K562 (cell line): ENCODE data around the gene DHX29. TPM values are rescaled to one million over a fixed set of nuclear protein-coding genes. Genes with fewer than 3 reads are reported as not detected.

Experiments
- ATAC-seq: fragments of 200-7000 bp; cut with Tn5 transposase; 3 replicates; pipeline ENCODE4 v1.9.1; 2020; ENCODE audit warnings: moderate library complexity
- BruUV-seq: library from RNA; stranded (reverse); fragments of 400-500 nt; replicated peaks from 2 replicates; lab custom pipeline; 2021; lab: Mats Ljungman, UMichigan
- CTCF ChIA-PET: fragments of 300-600 bp; formaldehyde crosslinking; extraction: SDS; loops from one replicate; lab custom pipeline; 2021; ENCODE audit warnings: low intra/inter-chr PET ratio; lab: Yijun Ruan, JAX
- POLR2A ChIA-PET: fragments of 300-600, 350-650 bp; sonication (Branson Sonifier 250); formaldehyde crosslinking; extraction: SDS; loops from one replicate; lab custom pipeline; 2021; ENCODE audit warnings: antibody characterized with exemption, inconsistent platforms; lab: Yijun Ruan, JAX
- DNase-seq, 4 experiments: peaks; one replicate each; pipeline versions ENCODE4 v3.0.0 to v3.0.0-alpha.2; 2011 to 2018; ENCODE audit warnings: low spot score in 3 of 4, mixed read lengths in 3 of 4; ENCODE audit errors: extremely low read depth in 1 of 4
- FAIRE-seq: peaks from 2 replicates; lab custom pipeline; 2011; peaks lifted over from hg19 to GRCh38; lab: Jason Lieb, UNC
- H2AFZ ChIP-seq: 2 replicates; pipeline ENCODE4 v1.6.0; 2011; ENCODE audit warnings: low read depth, low read length, control low read depth, inconsistent platforms
- H3K27ac ChIP-seq: fragments of 200-600 bp; 3 replicates; pipeline ENCODE4 v1.8.0; 2011; ENCODE audit warnings: low read depth, mild to moderate bottlenecking, control low read depth, inconsistent platforms, low read length, moderate library complexity, mixed read lengths; ENCODE audit errors: extremely low read depth
- H3K27me3 ChIP-seq, 2 experiments: fragments of 300-600 bp in 1 of 2; 2 replicates in 1 of 2; 3 replicates in 1 of 2; pipeline versions ENCODE4 v1.6.0 to v1.8.0; 2011; ENCODE audit warnings: inconsistent platforms in 2 of 2, low read length in 2 of 2, mild to moderate bottlenecking in 1 of 2, mixed read lengths in 1 of 2, moderate library complexity in 1 of 2; ENCODE audit not compliant: control insufficient read depth in 2 of 2, insufficient read depth in 2 of 2
- H3K36me3 ChIP-seq: fragments of 300-600 bp; 3 replicates; pipeline ENCODE4 v1.8.0; 2011; ENCODE audit warnings: mild to moderate bottlenecking, low read length, inconsistent platforms; ENCODE audit not compliant: control insufficient read depth, insufficient read depth
- H3K4me1 ChIP-seq, 2 experiments: fragments of 200-600 bp in 1 of 2; replicated peaks in 1 of 2; 2 replicates in 1 of 2; 3 replicates in 1 of 2; pipeline versions ENCODE4 v1.5.1 to v1.8.0; 2011; ENCODE audit warnings: inconsistent platforms in 2 of 2, low read length in 2 of 2, mild to moderate bottlenecking in 1 of 2, mixed read lengths in 1 of 2, moderate library complexity in 1 of 2; ENCODE audit not compliant: control insufficient read depth in 2 of 2, insufficient read depth in 2 of 2
- H3K4me2 ChIP-seq: 2 replicates; pipeline ENCODE4 v1.6.1; 2011; ENCODE audit warnings: low read length, control low read depth, inconsistent platforms, mixed read lengths; ENCODE audit not compliant: insufficient read depth
- H3K4me3 ChIP-seq: fragments of 200-600 bp; sonication (generic), shearing (Covaris generic); 2 replicates; pipeline ENCODE4 v1.5.1; 2016; ENCODE audit warnings: control low read depth, inconsistent platforms
- H3K79me2 ChIP-seq: fragments of 200-600 bp; 3 replicates; pipeline ENCODE4 v1.8.0; 2011; ENCODE audit warnings: low read length, inconsistent platforms; ENCODE audit not compliant: control insufficient read depth, insufficient read depth
- H3K9ac ChIP-seq, 2 experiments: 2 replicates each; pipeline versions ENCODE4 v1.6.0 to v1.6.1; 2011; ENCODE audit warnings: low read depth in 2 of 2, low read length in 2 of 2, control low read depth in 1 of 2, inconsistent platforms in 1 of 2, mild to moderate bottlenecking in 1 of 2, mixed read lengths in 1 of 2; ENCODE audit not compliant: insufficient read depth in 1 of 2
- H3K9me1 ChIP-seq: one replicate; pipeline ENCODE4 v1.6.0; 2011; ENCODE audit warnings: inconsistent platforms, mild to moderate bottlenecking, low read length, moderate library complexity; ENCODE audit not compliant: control insufficient read depth, insufficient read depth
- H3K9me3 ChIP-seq: replicated peaks from 2 replicates; pipeline ENCODE4 v1.5.1; 2011; ENCODE audit warnings: low read depth, low read length, inconsistent platforms; ENCODE audit not compliant: control insufficient read depth, insufficient read depth
- H4K20me1 ChIP-seq: replicated peaks from 2 replicates; pipeline ENCODE4 v1.6.1; 2011; ENCODE audit warnings: low read length, inconsistent platforms, mixed read lengths; ENCODE audit not compliant: control insufficient read depth, insufficient read depth
- IRF2 ChIP-seq: sonication (generic); formaldehyde crosslinking; IDR thresholded peaks from 2 replicates; pipeline ENCODE4 v1.8.1; 2022; ENCODE audit warnings: mild to moderate bottlenecking, missing genetic modification reagents
- KHSRP ChIP-seq: fragments of 450-650 bp; IDR thresholded peaks from 2 replicates; pipeline ENCODE4 v1.6.1; 2017
- NR1H2 ChIP-seq: sonication (generic); formaldehyde crosslinking; IDR thresholded peaks from 2 replicates; pipeline ENCODE4 v1.4.0; 2020; ENCODE audit warnings: mild to moderate bottlenecking, missing genetic modification reagents
- SMARCB1 ChIP-seq: IDR thresholded peaks from 2 replicates; pipeline ENCODE4 v1.6.1; 2011; ENCODE audit warnings: improper control_type of control experiment, low read depth; ENCODE audit not compliant: insufficient read length
- TRIM24 ChIP-seq, 2 experiments: fragments of 450-650 bp; IDR thresholded peaks; 2 replicates each; pipeline ENCODE4 v1.6.1; 2016
- ZBTB7A ChIP-seq: IDR thresholded peaks from 2 replicates; pipeline ENCODE4 v1.6.1; 2011; ENCODE audit warnings: low read depth, mild to moderate bottlenecking, low read length, moderate library complexity, borderline replicate concordance; ENCODE audit not compliant: control insufficient read depth
- ZNF146 ChIP-seq: IDR thresholded peaks from one replicate; pipeline ENCODE4 v1.6.1; 2018; ENCODE audit warnings: missing compliant biosample characterization; ENCODE audit not compliant: unreplicated experiment
- WGBS: fragments of 100-300 bp; shearing (Covaris generic); methylation state at CpG from one replicate; pipeline ENCODE4 v1.1.6; 2016; ENCODE audit warnings: low coverage, mixed read lengths; ENCODE audit not compliant: insufficient coverage; ENCODE audit errors: missing lambda C conversion rate; 5-methylcytosine and 5-hydroxymethylcytosine counted together
- in situ Hi-C: fragments of 300-500 bp; cut with MboI; formaldehyde crosslinking; loops from 4 replicates; pipeline ENCODE4 v1.15.0; 2018; ENCODE audit warnings: inconsistent platforms, mixed read lengths
- intact Hi-C: fragments of 100-400 bp; cut with micrococcal nuclease; formaldehyde crosslinking; loops from 2 replicates; pipeline ENCODE4 v1.14.2; 2022
- polyA plus RNA-seq, 8 experiments: library from polyadenylated mRNA; depleted of rRNA in 4 of 8; stranded (reverse) in 5 of 8; unstranded in 3 of 8; fragments of >200 nt; fragmentation: Nextera tagmentation in 2 of 8; fragmentation: Illumina TruSeq in 1 of 8; extraction: Ambion mirVana in 2 of 8; extraction: Trizol in 1 of 8; gene quantifications; 2 replicates each; pipeline versions ENCODE4 v1.2.1 to v1.2.3, GENCODE V29; 2011 to 2014; ENCODE audit warnings: inconsistent platforms in 1 of 8, missing spikeins in 1 of 8
- total RNA-seq, 7 experiments: library from RNA; depleted of rRNA in 6 of 7; stranded (reverse); fragments of >200 nt in 6 of 7; fragmentation: Illumina TruSeq in 2 of 7; extraction: Trizol in 2 of 7; gene quantifications; 2 replicates each; pipeline versions ENCODE4 v1.2.1 to v1.2.3, GENCODE V29; 2011 to 2021; ENCODE audit warnings: low replicate concordance in 1 of 7

DHX29 gene
- total and polyA plus RNA-seq, 9 of the 15 experiments (the other 6 are each of a cell fraction or from before 2014, with no cell fraction given), result 7.5 to 42.1 (median 25.0) TPM

DNA sequence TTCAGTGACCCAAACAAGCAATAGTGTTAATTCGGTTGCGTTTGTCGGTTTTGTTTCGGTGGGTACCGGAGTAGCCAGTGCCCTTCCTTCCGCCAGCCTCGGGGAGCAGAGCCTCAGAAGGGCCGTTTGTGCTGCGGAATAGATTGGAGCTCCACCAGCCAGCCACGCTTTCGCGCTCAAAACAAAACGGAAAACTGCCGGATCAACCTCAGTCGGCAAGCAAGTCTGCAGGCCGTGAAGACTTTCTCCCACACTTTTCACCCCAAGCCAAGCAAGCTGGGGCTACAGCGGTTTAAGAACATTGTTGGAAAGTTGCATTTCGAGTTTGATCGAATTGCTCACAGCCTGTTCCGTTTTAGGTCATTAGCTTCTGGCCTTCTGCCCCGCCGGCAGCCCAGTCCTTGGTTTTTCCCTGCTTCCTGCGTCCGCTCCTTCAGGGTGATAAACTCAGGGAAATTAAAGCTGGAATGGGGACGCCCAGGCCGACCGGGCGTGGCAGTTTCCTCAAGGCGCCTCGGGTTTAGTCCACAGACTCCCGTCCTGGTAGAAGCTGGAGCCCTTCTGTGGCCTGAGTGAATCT lies 73.3 kb downstream of the DHX29 start:
- CTCF ChIA-PET, result no interaction called here
- no TSS peak for BruUV-seq
- peaks cover 10 to 27% of the 10 kb centered on the region in 2 experiments; a peak in 3 of 5 replicates for H3K4me1 ChIP-seq
- FAIRE-seq, result no peak
- H4K20me1 ChIP-seq, result no peaks in the 10 kb centered on the region
- no peak overlapping the region; a peak in 1 of 4 replicates for H3K9ac ChIP-seq
- intact Hi-C loops, result no loop called here
- no peaks in the 10 kb centered on the region for H3K9me1 ChIP-seq
- DNase-seq, result no peak
- peaks cover 24 to 48% of the 10 kb centered on the region in 2 experiments for H3K27me3 ChIP-seq
- 53% methylated on average over 28 of the region's 31 CpGs for WGBS
- H3K4me2 ChIP-seq, result peak overlapping the region; percentile 71; the same call in 1 of the 2 replicates
- H3K27ac ChIP-seq, result no peak overlapping the region
- in situ Hi-C loops, result no loop called here
- H3K9me3 ChIP-seq, result no peaks in the 10 kb centered on the region
- POLR2A ChIA-PET, result interaction anchor here (1.0 to 1.7 kb wide), 2 partner anchors 9 to 11 kb away, joined by 4 read pairs; no protein-coding TSS in a partner anchor
- H3K4me3 ChIP-seq, result peak overlapping the region; percentile 53; the same call in 1 of the 2 replicates
- TF ChIP-seq TRIM24 (IDR thresholded peaks at IDR 0.05) (no peak), SMARCB1 (no peak), IRF2 (CRISPR knock-in tag) (no peak), KHSRP (no peak), ZBTB7A (no peak), NR1H2 (CRISPR knock-in tag) (no peak), ZNF146 (CRISPR knock-in tag) (no peak)
- H2AFZ ChIP-seq, result peak overlapping the region; percentile 84
- no peak for ATAC-seq
- no peaks in the 10 kb centered on the region for H3K79me2 ChIP-seq
- no peaks in the 10 kb centered on the region for H3K36me3 ChIP-seq
